A549 (cell line): ENCODE measurements around the gene GTF2IRD1. TPM values are rescaled to one million over a fixed set of nuclear protein-coding genes. Genes with fewer than 3 reads are reported as not detected.
"Not testable (repeated sequence)": the region's sequence is repeated elsewhere in the genome, so short reads cannot be mapped to it uniquely, and the experiment has no call there.

Experiments used
- ATAC-seq, 2 experiments: fragments of 200-7000 bp in 1 of 2; fragments of >200 bp in 1 of 2; cut with Nextera tagmentation in 1 of 2; cut with Tn5 transposase in 1 of 2; 3 replicates each; pipeline versions ENCODE4 v1.8.0 to v1.9.1; 2018 to 2020; ENCODE audit warnings: mild to moderate bottlenecking in 1 of 2, moderate library complexity in 1 of 2
- CTCF ChIA-PET: fragments of 300-600 bp; sonication (Branson Sonifier 250); formaldehyde crosslinking; extraction: SDS; loops from one replicate; lab custom pipeline; 2021; ENCODE audit warnings: antibody characterized with exemption, inconsistent platforms; lab: Yijun Ruan, JAX
- POLR2A ChIA-PET: fragments of 350-600 bp; formaldehyde crosslinking; extraction: SDS; loops from one replicate; lab custom pipeline; 2021; ENCODE audit warnings: antibody characterized with exemption, inconsistent platforms; lab: Yijun Ruan, JAX
- DNase-seq, 2 experiments: peaks; one replicate each; pipeline versions ENCODE4 v3.0.0 to v3.0.0-alpha.2; 2011 to 2016; ENCODE audit warnings: low read depth in 1 of 2, low spot score in 1 of 2
- FAIRE-seq: peaks from 2 replicates; lab custom pipeline; 2011; peaks lifted over from hg19 to GRCh38; lab: Jason Lieb, UNC
- H3K27ac ChIP-seq, 2 experiments: fragments of >200 bp; sonication (Bioruptor Twin); formaldehyde crosslinking; 3 replicates each; pipeline ENCODE4 v1.5.1; 2016 to 2017
- H3K4me1 ChIP-seq: fragments of >200 bp; sonication (Bioruptor Twin); formaldehyde crosslinking; 3 replicates; pipeline ENCODE4 v1.6.1; 2016
- H3K4me2 ChIP-seq: fragments of >200 bp; sonication (Bioruptor Twin); formaldehyde crosslinking; 3 replicates; pipeline ENCODE4 v1.6.1; 2016
- H3K4me3 ChIP-seq: fragments of >200 bp; sonication (Bioruptor Twin); formaldehyde crosslinking; 3 replicates; pipeline ENCODE4 v1.5.1; 2016
- H3K9me3 ChIP-seq: fragments of >200 bp; sonication (Bioruptor Twin); formaldehyde crosslinking; 3 replicates; pipeline ENCODE4 v1.6.1; 2016
- BCL3 ChIP-seq: fragments of >200 bp; sonication (Bioruptor Twin); formaldehyde crosslinking; IDR thresholded peaks from 3 replicates; pipeline ENCODE4 v1.6.1; 2016
- CHD2 ChIP-seq: fragments of 150-350 bp; IDR thresholded peaks from 2 replicates; pipeline ENCODE4 v1.6.1; 2014; ENCODE audit warnings: low read length; ENCODE audit not compliant: partially characterized antibody
- EHF ChIP-seq: fragments of 250-450 bp; sonication (Bioruptor Pico); IDR thresholded peaks from 2 replicates; pipeline ENCODE4 v1.5.0; 2020; ENCODE audit warnings: mild to moderate bottlenecking
- FOSL2 ChIP-seq, 2 experiments: fragments of 450-650 bp in 1 of 2; fragments of >200 bp in 1 of 2; sonication (Bioruptor Twin) in 1 of 2; formaldehyde crosslinking; IDR thresholded peaks; 2 replicates each; pipeline versions ENCODE4 v1.5.0 to v1.6.1; 2016 to 2020; ENCODE audit warnings: mild to moderate bottlenecking in 1 of 2, moderate library complexity in 1 of 2
- FOXS1 ChIP-seq: fragments of 250-450 bp; sonication (Bioruptor Pico); IDR thresholded peaks from 2 replicates; pipeline ENCODE4 v1.5.0; 2020; ENCODE audit warnings: mild to moderate bottlenecking, moderate library complexity
- GATA3 ChIP-seq: IDR thresholded peaks from 2 replicates; pipeline ENCODE4 v1.6.1; 2012; ENCODE audit warnings: borderline replicate concordance
- HEYL ChIP-seq: fragments of 250-450 bp; sonication (Bioruptor Pico); IDR thresholded peaks from 2 replicates; pipeline ENCODE4 v1.8.0; 2021; ENCODE audit warnings: mild to moderate bottlenecking, moderate library complexity
- JUNB ChIP-seq: fragments of >200 bp; sonication (Bioruptor Twin); formaldehyde crosslinking; IDR thresholded peaks from 2 replicates; pipeline ENCODE4 v1.6.1; 2016
- KDM1A ChIP-seq: fragments of 200-600 bp; sonication (generic); IDR thresholded peaks from 2 replicates; pipeline ENCODE4 v1.6.1; 2016; ENCODE audit warnings: low read depth, mild to moderate bottlenecking
- NFE2L2 ChIP-seq: fragments of 150-350 bp; conservative IDR thresholded peaks from 2 replicates; pipeline ENCODE4 v1.6.1; 2014; ENCODE audit warnings: low read length
- POLR2AphosphoS2 ChIP-seq: conservative IDR thresholded peaks from 2 replicates; pipeline ENCODE4 v1.6.1; 2012; ENCODE audit warnings: low read length, improper control_type of control experiment, inconsistent platforms
- RCOR1 ChIP-seq: fragments of 150-350 bp; IDR thresholded peaks from 2 replicates; pipeline ENCODE4 v1.6.1; 2014; ENCODE audit warnings: antibody characterized with exemption, low read length, low read depth
- RFX5 ChIP-seq: fragments of 450-650 bp; IDR thresholded peaks from 2 replicates; pipeline ENCODE4 v1.7.1; 2014; ENCODE audit warnings: antibody characterized with exemption, mild to moderate bottlenecking, moderate library complexity
- RNF2 ChIP-seq: fragments of 200-600 bp; sonication (generic); IDR thresholded peaks from 2 replicates; pipeline ENCODE4 v1.6.1; 2016; ENCODE audit warnings: low read depth, mild to moderate bottlenecking, antibody characterized with exemption, moderate library complexity, borderline replicate concordance
- TP53 ChIP-seq: fragments of 250-450 bp; sonication (Bioruptor Pico); IDR thresholded peaks from 2 replicates; pipeline ENCODE4 v1.5.0; 2021; ENCODE audit warnings: mild to moderate bottlenecking, moderate library complexity
- WGBS: methylation state at CpG from one replicate; pipeline ENCODE4 v1.1.6; 2017; ENCODE audit errors: missing lambda C conversion rate; 5-methylcytosine and 5-hydroxymethylcytosine counted together
- polyA plus RNA-seq, 4 experiments: library from polyadenylated mRNA; depleted of rRNA in 3 of 4; stranded (reverse); fragments of >200 nt; fragmentation: RNase III in 1 of 4; extraction: RNeasy Plus Mini Kit Qiagen cat#74134 plus additional on column Dnase treatment in 1 of 4; gene quantifications; 2 replicates in 3 of 4; 3 replicates in 1 of 4; pipeline ENCODE4 v1.2.3, GENCODE V29; 2011 to 2017
- TF ChIP-seq, protein P1 (sequence below): fragments of 250-450 bp; sonication (Bioruptor Pico); IDR thresholded peaks from 2 replicates; pipeline ENCODE4 v1.5.0; 2020; ENCODE audit warnings: low read depth, mild to moderate bottlenecking, moderate library complexity

GTF2IRD1 gene
- polyA plus RNA-seq, 2 of the 4 experiments (the other 2 are of a cell fraction) = 19.9 to 20.5 TPM

- no peak for TF ChIP-seq BCL3
Observed at GRCh38 chr7:74494076-74494548, 40.4 kb downstream of the GTF2IRD1 start (continued).

- CTCF ChIA-PET = interaction anchor here (2.0 kb wide), 1 partner anchor 12 kb away, joined by 7 read pairs; no protein-coding TSS in a partner anchor
- ATAC-seq (peak in 1 of 2 experiments; percentile 44; a peak in 3 of 6 replicates), DNase-seq (no peak), FAIRE-seq (no peak)
- no peaks in the 10 kb centered on the region; the same call in 2 of the 3 replicates for H3K9me3 ChIP-seq
- H3K4me3 ChIP-seq = no peak overlapping the region
- POLR2A ChIA-PET = no interaction called here
- 92% methylated on average over 18 of the region's 19 CpGs for WGBS
- no peak for TF ChIP-seq JUNB
- H3K4me1 ChIP-seq = no peaks in the 10 kb centered on the region
- no peak overlapping the region for H3K4me2 ChIP-seq
- peak overlapping the region in 1 of 2 experiments; percentile 52; a peak in 2 of 6 replicates for H3K27ac ChIP-seq
Observed at GRCh38 chr7:74495112-74496086, 41.7 kb downstream of the GTF2IRD1 start.

DNA sequence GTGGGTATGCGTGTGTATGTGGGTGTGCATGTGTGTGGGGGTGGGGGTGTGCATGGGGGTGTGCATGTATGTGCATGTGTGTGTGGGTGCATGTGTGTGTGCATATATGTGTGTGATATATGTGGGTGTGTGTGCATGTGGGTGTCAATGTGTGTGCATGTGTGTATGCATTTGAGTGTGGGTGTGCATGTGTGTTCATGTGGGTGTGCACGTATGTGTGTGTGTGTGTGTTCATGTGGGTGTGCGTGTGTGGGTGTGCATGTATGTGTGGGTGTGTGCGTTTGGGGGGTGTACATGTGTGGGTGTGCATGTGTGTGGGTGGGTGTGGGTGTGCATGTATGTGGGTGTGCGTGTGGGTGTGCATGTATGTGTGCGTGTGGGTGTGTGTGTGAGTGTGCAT lies 42.6 kb downstream of the GTF2IRD1 start:
- Histone ChIP-seq H3K4me1 (peaks cover 4% of the 10 kb centered on the region; the same call in 2 of the 3 replicates), H3K4me3 (no peak overlapping the region), H3K9me3 (no peaks in the 10 kb centered on the region; the same call in 2 of the 3 replicates), H3K4me2 (no peak overlapping the region), H3K27ac (no peak overlapping the region)
- 83% methylated on average over 6 of the region's 6 CpGs for WGBS
- DNase-seq (no peak), ATAC-seq (no peak), FAIRE-seq (no peak)
- ChIA-PET POLR2A (no interaction called here), CTCF (no interaction called here)
- TF ChIP-seq CHD2 (no peak), FOSL2 (IDR thresholded peaks at IDR 0.05) (no peak), FOSL2 (CRISPR knock-in tag; IDR thresholded peaks at IDR 0.05) (no peak), POLR2AphosphoS2 (no peak), HEYL (CRISPR knock-in tag) (no peak), RFX5 (no peak), RCOR1 (no peak), KDM1A (no peak), NFE2L2 (no peak), EHF (CRISPR knock-in tag) (no peak), GATA3 (no peak), FOXS1 (CRISPR knock-in tag) (no peak), TP53 (CRISPR knock-in tag) (no peak), RNF2 (no peak)
- TF ChIP-seq, protein P1, sequence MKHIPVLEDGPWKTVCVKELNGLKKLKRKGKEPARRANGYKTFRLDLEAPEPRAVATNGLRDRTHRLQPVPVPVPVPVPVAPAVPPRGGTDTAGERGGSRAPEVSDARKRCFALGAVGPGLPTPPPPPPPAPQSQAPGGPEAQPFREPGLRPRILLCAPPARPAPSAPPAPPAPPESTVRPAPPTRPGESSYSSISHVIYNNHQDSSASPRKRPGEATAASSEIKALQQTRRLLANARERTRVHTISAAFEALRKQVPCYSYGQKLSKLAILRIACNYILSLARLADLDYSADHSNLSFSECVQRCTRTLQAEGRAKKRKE (CRISPR knock-in tag) = no peak

DNA sequence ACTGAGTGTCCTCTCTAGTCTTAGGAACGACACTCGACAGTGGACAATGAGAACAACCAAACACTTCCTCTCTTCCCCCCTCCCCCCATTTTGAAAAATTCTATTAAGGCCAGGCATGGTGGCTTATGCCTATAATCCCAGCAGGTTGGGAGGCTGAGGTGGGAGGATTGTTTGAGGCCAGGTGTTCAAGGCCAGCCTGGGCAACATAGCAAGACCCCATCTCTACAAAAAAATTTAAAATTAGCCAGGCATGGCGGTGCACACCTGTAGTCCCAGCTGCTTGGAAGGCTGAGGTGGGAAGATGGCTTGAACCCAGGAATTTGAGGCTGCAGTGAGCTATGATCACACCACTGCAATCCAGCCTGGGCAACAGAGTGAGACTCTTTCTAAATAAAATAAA lies 43.1 kb downstream of the GTF2IRD1 start:
- DNase-seq, H3K27ac ChIP-seq, CTCF ChIA-PET, H3K4me3 ChIP-seq, H3K4me1 ChIP-seq, FAIRE-seq, H3K4me2 ChIP-seq, H3K9me3 ChIP-seq, ATAC-seq: not testable (repeated sequence)
- WGBS = 95% methylated on average over 3 of the region's 3 CpGs
- POLR2A ChIA-PET = interaction anchor here (0.6 kb wide), 1 partner anchor 8 kb away, joined by 8 read pairs; no protein-coding TSS in a partner anchor
